Upper lobe of left lung (tissue), 4 donors: Measurements from ENCODE around the gene KAT7.

Source experiments
- CTCF ChIP-seq, 6 experiments: fragments of 450-650 bp in 4 of 6; fragments of 200-600 bp in 2 of 6; sonication (generic) in 2 of 6; IDR thresholded peaks; one replicate each; pipeline ENCODE4 v1.5.1; 2016 to 2019; ENCODE audit warnings: antibody characterized with exemption in 6 of 6
- EP300 ChIP-seq, 4 donors: sonication (generic); formaldehyde crosslinking; IDR thresholded peaks; one replicate each; pipeline ENCODE4 v1.5.1; 2017; ENCODE audit warnings: antibody characterized with exemption in 4 of 4, control low read depth in 2 of 4
- POLR2A ChIP-seq, 4 donors: fragments of 450-650 bp; IDR thresholded peaks; one replicate each; pipeline ENCODE4 v1.5.1; 2016 to 2017; ENCODE audit warnings: antibody characterized with exemption in 4 of 4, mild to moderate bottlenecking in 2 of 4
- POLR2AphosphoS5 ChIP-seq, 2 donors: sonication (generic); formaldehyde crosslinking; IDR thresholded peaks; one replicate each; pipeline ENCODE4 v1.5.1; 2017; ENCODE audit warnings: antibody characterized with exemption in 2 of 2

DNA sequence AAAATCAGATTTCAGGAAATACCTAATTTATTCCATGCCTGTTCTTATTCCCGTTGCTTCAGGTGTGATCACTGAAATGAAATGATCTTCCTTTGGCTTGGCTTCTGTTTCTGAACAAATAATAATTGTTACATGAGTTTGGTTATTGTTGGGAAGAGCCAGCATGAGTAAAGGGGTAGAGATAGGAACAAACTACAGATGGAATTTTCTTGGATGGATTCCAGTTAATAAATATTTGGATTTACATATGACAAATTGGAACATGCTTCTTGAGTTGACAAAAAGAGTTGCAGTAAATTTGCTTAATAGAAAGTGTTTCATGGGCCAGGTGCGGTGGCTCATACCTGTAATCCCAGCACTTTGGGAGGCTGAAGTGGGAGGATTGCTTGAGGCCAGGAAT, 31.2 kb downstream of the KAT7 start:
- TF ChIP-seq POLR2A (IDR thresholded peaks at IDR 0.05): no peak
- no peak for TF ChIP-seq CTCF (IDR thresholded peaks at IDR 0.05)
- no peak for TF ChIP-seq POLR2AphosphoS5 (IDR thresholded peaks at IDR 0.05)
- no peak for TF ChIP-seq EP300 (IDR thresholded peaks at IDR 0.05)
